Calu3 (cell line): ENCODE measurements around the gene GNA14. TPM values are rescaled to one million over a fixed set of nuclear protein-coding genes. Genes with fewer than 3 reads are reported as not detected.
A peak's percentile ranks its signal among the peaks of the same experiment; 100 is the strongest.

Source experiments
- BruUV-seq: library from RNA; stranded (reverse); fragments of 400-500 nt; replicated peaks from 2 replicates; lab custom pipeline; 2021; lab: Mats Ljungman, UMichigan
- CTCF ChIA-PET: fragments of 300-600 bp; sonication (Branson Sonifier 250); formaldehyde crosslinking; loops from one replicate; lab custom pipeline; 2022; ENCODE audit warnings: antibody characterized with exemption; lab: Charles Lee
- DNase-seq: peaks from one replicate; pipeline ENCODE4 v3.0.0; 2022
- H3K27ac Mint-ChIP-seq: one replicate; pipeline ENCODE4 v1.8.0; 2022; ENCODE audit warnings: mixed read lengths; ENCODE audit not compliant: unreplicated experiment
- H3K27me3 Mint-ChIP-seq: one replicate; pipeline ENCODE4 v1.8.0; 2022; ENCODE audit warnings: mixed read lengths; ENCODE audit not compliant: unreplicated experiment
- H3K36me3 Mint-ChIP-seq: one replicate; pipeline ENCODE4 v1.8.0; 2022; ENCODE audit warnings: mild to moderate bottlenecking, moderate library complexity, mixed read lengths; ENCODE audit not compliant: insufficient read depth, unreplicated experiment
- H3K4me1 Mint-ChIP-seq: one replicate; pipeline ENCODE4 v1.8.0; 2022; ENCODE audit warnings: mild to moderate bottlenecking, low read depth, mixed read lengths; ENCODE audit not compliant: unreplicated experiment
- H3K4me3 Mint-ChIP-seq: one replicate; pipeline ENCODE4 v1.8.0; 2022; ENCODE audit warnings: mild to moderate bottlenecking, low read depth, moderate library complexity, mixed read lengths; ENCODE audit not compliant: unreplicated experiment
- H3K9me3 Mint-ChIP-seq: one replicate; pipeline ENCODE4 v1.8.0; 2022; ENCODE audit warnings: low read depth, mixed read lengths; ENCODE audit not compliant: unreplicated experiment
- intact Hi-C: fragments of 100-400 bp; cut with micrococcal nuclease; formaldehyde crosslinking; loops from one replicate; pipeline ENCODE4 v1.10.0; 2022; ENCODE audit not compliant: unreplicated experiment
- total RNA-seq: library from RNA; stranded (reverse); gene quantifications from 2 replicates; pipeline ENCODE4 v1.2.3, GENCODE V29; 2022
- TF ChIP-seq, protein P1 (sequence below): fragments of 200-600 bp; IDR thresholded peaks from one replicate; pipeline ENCODE4 v1.8.0; 2022; ENCODE audit warnings: antibody characterized with exemption; ENCODE audit not compliant: unreplicated experiment

The GNA14 gene
- total RNA-seq, 1 experiment from 2014 or later: not detected

DNA sequence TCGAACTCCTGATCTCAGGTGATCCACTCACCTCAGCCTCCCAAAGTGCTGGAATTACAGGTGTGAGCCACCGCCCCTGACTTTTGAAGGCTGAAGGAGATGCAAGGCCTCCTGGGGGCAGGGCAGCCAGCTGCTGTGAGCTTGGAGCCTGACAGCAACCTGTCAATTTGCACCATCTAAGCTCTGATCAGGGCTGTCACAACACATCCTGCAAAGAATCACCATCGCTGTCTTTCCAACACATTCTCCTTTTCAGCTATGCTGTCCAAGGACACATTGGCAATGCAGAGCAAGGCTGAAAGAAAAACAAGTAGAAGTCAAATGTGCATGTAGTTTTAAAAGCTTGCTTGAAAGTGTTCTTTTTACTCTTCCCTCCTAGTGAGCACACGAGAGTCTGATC, 54.6 kb downstream of the GNA14 start:
- H3K4me1 Mint-ChIP-seq: peaks cover 13% of the 10 kb centered on the region
- H3K27ac Mint-ChIP-seq: no peak overlapping the region
- no peaks in the 10 kb centered on the region for H3K36me3 Mint-ChIP-seq
- DNase-seq: no peak
- no TSS peak for BruUV-seq
- no peak overlapping the region for H3K4me3 Mint-ChIP-seq
- TF ChIP-seq, protein P1, sequence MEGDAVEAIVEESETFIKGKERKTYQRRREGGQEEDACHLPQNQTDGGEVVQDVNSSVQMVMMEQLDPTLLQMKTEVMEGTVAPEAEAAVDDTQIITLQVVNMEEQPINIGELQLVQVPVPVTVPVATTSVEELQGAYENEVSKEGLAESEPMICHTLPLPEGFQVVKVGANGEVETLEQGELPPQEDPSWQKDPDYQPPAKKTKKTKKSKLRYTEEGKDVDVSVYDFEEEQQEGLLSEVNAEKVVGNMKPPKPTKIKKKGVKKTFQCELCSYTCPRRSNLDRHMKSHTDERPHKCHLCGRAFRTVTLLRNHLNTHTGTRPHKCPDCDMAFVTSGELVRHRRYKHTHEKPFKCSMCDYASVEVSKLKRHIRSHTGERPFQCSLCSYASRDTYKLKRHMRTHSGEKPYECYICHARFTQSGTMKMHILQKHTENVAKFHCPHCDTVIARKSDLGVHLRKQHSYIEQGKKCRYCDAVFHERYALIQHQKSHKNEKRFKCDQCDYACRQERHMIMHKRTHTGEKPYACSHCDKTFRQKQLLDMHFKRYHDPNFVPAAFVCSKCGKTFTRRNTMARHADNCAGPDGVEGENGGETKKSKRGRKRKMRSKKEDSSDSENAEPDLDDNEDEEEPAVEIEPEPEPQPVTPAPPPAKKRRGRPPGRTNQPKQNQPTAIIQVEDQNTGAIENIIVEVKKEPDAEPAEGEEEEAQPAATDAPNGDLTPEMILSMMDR: no peak
- CTCF ChIA-PET: no interaction called here
- intact Hi-C loops: no loop called here
- no peaks in the 10 kb centered on the region for H3K27me3 Mint-ChIP-seq
- no peaks in the 10 kb centered on the region for H3K9me3 Mint-ChIP-seq

DNA sequence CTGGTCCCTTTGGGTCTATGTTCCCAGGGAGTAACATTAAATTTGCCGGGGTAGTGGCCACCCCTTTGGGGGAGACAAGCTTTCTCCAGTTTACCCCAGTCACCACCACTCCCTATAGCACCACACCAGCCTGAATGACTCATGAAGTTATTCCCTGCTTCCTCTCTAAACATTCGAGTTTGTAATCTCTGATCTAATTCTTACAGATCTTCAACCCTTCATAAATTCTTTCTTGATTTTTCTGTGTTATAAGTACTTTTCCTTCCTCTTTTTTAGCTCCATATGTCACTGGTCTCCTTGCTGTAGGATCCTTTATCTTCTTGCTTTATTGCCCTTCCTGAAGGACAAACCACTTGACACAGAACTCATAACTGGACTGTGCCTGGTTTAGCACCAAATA, 55.6 kb downstream of the GNA14 start:
- Mint-ChIP-seq H3K4me1 (peaks cover 24% of the 10 kb centered on the region), H3K9me3 (no peaks in the 10 kb centered on the region), H3K27me3 (no peaks in the 10 kb centered on the region), H3K4me3 (no peak overlapping the region), H3K27ac (no peak overlapping the region), H3K36me3 (no peaks in the 10 kb centered on the region)
- no peak for DNase-seq
- TF ChIP-seq, protein P1: no peak
- no TSS peak for BruUV-seq
- intact Hi-C loops: no loop called here
- CTCF ChIA-PET: no interaction called here

DNA sequence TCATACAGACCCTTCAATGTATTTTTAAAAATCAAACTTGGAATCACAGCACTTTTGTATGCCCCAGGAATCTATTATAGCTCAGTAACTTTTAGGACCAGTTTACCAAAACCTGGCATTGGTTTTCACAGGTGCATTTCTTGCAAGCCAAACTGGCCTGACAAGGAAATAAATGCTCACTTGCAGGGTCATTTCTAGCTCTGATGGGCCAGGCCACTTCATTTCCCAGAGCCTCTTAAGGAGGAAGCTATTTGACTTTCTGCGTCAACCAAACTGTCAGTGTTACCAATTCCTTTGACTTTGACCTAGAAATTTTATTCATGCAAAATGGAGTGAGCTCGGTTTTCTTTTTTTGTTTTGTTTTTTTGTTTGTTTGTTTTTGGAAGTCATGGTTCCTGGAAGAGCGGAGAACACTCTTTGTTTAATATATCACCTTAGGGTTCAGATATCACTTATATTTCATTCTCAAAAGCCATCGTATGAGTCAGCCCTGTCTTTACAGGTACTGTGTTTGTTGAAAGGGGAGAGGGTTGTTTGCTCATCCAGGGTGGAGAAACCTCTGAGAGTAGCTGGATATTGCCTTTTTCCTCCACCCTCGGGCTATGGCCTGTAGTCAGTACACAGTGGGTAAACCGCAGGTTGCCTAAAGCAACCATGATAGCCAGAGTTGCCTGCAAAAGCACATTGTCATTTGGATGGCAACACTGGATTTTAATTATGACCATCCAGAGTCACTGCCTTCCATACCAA, 58.9 kb downstream of the GNA14 start:
- peaks cover 26% of the 10 kb centered on the region for H3K4me1 Mint-ChIP-seq
- H3K4me3 Mint-ChIP-seq: no peak overlapping the region
- peak overlapping the region; percentile 60 for H3K27ac Mint-ChIP-seq
- no TSS peak for BruUV-seq
- DNase-seq: peak; percentile 56
- H3K9me3 Mint-ChIP-seq: no peaks in the 10 kb centered on the region
- no peaks in the 10 kb centered on the region for H3K27me3 Mint-ChIP-seq
- no peaks in the 10 kb centered on the region for H3K36me3 Mint-ChIP-seq
- intact Hi-C loops: loop anchor here (5.0 kb wide), 1 partner anchor 58 kb away; the partner anchor contains the start of gene GNA14
- CTCF ChIA-PET: interaction anchor here (0.6 to 1.2 kb wide), 3 partner anchors 45 to 59 kb away, joined by 3 to 5 read pairs (median 3); partner anchors contain the start of gene GNA14
- TF ChIP-seq, protein P1: no peak

DNA sequence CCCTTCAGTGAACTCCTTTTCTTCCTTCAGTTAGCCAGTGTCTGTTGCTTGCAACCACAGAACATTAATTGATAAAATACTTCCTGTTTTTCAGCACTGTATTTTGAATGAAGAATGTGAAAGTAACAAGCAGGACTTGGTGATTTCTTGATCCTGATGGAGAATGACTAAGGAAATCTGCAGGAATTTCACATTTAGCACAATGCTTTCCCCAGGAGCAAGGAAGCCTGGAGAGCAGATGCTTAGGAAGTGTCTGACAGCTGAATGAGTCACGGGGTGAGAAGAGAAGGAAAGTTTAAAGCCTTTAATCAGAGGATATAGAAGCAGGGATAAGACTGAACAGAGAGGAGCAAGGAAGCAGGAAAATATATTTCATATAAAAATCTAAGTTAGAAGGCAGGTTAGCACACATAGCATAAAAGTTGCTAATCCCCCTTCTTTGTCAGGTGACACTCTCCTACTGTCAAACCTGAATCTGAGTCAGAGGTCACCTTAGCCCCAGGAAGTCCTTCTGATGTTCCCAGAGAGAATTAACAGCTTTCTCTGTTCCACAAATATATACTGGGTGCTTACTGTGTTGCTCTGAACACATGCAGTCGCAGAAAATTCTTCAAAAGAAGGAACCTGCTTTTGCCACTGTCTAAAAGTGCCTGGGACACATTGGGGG, 59.7 kb downstream of the GNA14 start:
- intact Hi-C loops: loop anchor here (5.0 kb wide), 1 partner anchor 59 kb away; the partner anchor contains the start of gene GNA14
- Mint-ChIP-seq H3K4me3 (peak overlapping the region; percentile 8), H3K36me3 (no peaks in the 10 kb centered on the region), H3K27ac (peak overlapping the region; percentile 60), H3K4me1 (peaks cover 26% of the 10 kb centered on the region), H3K9me3 (no peaks in the 10 kb centered on the region), H3K27me3 (no peaks in the 10 kb centered on the region)
- no TSS peak for BruUV-seq
- CTCF ChIA-PET: interaction anchor here (1.1 to 1.2 kb wide), 2 partner anchors 50 to 60 kb away, joined by 3 to 5 read pairs; partner anchors contain the start of gene GNA14
- TF ChIP-seq, protein P1: no peak
- peak; percentile 1 for DNase-seq
